ENCODE results near the gene TIAL1.

TIAL1 gene

DNA sequence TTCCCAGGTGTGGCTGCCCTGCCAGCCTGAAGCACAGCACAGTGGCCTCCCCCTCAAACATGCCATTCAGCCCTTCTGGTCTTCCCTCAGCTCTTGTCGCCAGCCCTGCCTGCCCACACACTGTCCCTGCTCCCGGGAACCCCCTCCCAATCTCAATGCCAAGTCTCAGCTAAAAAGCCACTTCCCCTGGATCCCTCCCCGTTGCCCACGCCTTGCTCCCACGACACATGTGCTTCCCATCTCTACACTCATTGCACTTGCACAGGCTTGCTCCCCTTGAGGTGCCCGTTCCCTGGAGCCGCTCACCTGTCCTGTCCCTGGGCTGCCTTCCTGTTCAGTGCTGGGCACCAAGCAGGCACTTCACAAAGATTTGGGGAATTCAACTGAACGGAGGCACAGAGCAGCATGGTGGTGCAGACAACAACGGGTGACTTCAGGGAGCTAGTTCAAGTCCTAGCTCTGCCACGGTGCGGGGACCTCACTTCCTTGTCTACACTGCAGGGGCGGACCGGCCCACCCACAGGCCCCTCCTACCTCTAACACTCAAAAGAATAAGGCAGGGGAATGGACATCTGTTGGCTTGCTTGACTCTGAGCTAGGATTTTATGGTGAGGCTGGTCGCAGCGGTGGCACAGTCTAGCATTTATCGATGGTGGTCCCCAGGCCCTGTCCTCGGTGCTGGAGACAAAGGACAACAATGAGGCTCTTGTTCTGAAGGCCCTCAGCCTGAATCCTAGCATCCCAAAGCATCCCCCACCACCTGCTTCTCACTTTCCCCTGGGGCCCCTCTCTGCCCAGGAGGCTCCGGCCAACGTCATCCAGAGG, 72.7 kb downstream of the TIAL1 start:
- Mint-ChIP-seq H3K27ac (peak overlapping the region; percentile 83), H3K9me3 (no peaks in the 10 kb centered on the region), H3K4me1 (peaks cover 25 to 36% of the 10 kb centered on the region in 2 donors), H3K4me3 (no peak overlapping the region), H3K27me3 (no peaks in the 10 kb centered on the region), H3K36me3 (peaks cover 62 to 79% of the 10 kb centered on the region in 2 donors)
- ATAC-seq (replicated peaks) (no peak), DNase-seq (no peak)
